NCI-H82 treated with DMSO at 0.1 percent for 48 hours (cell line): ENCODE results near the gene PNKP.
A peak's percentile ranks its signal among the peaks of the same experiment; 100 is the strongest.

Source experiments
- DNase-seq: peaks from one replicate; lab custom pipeline; 2025; ENCODE audit not compliant: unreplicated experiment; lab: John Stamatoyannopoulos, UW

Gene PNKP

DNA sequence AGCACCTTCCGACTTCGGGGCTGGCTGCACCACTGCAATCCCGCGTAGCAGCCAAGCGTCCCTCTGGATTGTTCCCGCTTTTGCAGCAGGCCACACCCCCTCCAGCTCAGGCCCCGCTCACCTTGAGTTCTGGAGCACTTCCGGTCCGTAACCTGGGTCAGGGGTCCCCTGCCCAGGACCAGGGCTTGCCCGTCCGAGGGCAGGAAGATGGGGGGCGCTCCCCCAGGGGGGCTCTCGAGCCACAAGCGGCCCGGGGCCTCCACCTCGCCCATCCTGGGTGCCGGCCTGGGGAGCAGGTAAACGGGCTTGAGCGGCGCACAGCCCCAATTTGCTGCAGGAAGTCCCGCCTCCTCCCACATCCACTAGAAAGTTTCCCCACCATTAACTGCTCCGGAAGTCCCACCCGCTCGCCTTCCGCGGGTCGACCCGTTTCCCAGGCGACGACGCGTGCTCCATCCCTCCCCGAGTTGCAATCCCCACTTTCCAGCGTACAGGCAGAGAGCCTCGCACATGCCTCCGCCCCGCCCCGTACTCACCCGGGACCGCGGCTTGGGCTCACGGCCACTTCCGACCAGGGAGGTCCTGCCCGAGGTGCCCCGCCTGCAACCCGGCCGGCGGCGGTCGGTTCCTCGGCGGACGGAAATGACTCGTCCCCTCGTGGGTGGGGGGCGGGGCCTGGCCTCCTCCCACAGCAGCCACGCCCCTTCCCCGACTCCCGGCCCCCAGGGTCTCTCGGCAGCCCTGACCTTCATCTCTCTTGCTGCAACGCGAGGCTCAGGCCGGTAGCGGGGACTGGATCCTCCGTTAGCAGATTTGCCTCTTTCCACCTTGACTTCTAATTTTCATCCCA, at the start of gene PNKP:
PNKP (minus strand) TSS at position 644 of the 850 bp plus-strand sequence; CDS start at position 272, 372 bp downstream.
- peak; percentile 84 for DNase-seq

GRCh38 chr19:49915271-49915670, 47.9 kb upstream of the PNKP start:
- no peak for DNase-seq

GRCh38 chr19:49913720-49914119, 46.3 kb upstream of the PNKP start:
- DNase-seq = no peak

- no peak for DNase-seq
These were observed 45.7 kb upstream of the PNKP start for GRCh38 chr19:49912965-49913685.

DNA sequence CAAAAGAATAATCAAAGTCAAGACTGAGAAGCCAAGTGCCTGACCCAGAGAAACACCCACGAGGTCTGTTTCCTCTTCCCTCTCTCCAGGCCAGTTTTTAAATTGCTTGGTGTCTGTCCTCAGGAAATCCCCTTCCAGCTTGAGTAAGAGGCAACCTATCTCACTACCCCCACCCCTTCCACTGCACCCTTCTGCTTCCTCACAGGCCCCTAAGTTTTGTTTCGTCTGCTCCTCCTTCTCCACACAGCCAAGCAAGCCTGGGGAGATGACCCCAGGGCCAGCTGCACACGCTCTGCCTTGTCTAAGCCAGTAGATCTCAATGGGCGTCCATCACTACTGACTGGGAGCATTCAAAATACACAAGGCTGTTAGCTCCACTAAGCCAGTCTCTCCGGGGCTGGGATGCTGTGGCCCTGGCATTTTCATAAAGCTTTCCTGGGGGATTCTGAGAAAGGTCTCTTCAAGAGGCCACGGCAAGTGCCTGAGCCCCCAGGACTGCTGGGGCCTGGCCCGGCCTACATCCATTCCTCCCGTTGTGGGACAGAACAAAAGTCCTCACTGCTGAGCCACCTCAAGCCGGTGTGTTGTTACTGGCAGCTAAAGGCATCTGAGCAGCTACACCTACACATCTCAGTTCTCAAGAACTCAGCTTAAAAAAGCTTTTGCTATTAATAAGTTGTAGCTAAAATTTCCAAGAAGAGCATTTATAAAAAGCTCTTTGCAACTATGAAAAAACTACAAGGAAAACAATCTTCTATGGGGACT, 44.2 kb upstream of the PNKP start:
- no peak for DNase-seq

- DNase-seq = no peak
These were observed 42.8 kb upstream of the PNKP start for GRCh38 chr19:49910179-49910578.

- no peak for DNase-seq
These were observed 41.4 kb upstream of the PNKP start for GRCh38 chr19:49908480-49909420.

DNA sequence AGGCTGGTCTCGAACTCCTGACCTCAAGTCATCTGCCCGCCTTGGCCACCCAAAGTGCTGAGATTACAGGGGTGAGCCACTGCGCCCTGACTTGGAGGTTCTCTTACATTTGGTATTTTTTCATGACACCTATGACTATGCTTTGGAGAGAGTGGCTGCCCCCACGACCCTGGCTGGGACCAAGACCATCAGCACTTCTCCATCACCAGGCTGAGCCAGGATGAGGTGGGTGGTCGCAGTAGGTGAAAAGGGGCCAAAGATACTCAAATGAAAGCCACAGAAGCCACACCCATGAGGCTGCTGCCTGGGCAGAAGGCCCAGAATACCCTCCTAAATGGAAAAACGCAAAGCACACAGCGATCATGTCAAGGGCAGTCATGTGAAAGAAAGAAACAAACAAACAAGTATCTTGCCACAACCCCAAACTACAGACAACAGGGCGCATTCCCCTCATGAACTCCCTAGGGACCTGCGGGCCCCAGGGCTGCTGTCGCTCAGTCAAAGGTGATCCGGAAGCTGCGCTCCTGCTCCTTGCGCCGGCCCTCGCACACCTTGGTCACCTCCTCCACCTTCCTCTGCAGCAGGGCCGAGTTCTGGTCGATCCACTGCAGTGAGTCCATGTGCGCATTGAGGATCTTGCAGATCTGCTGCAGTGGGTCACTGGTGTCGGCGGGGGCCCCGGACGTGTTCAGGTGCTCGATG, 40.5 kb upstream of the PNKP start:
- no peak for DNase-seq

DNA sequence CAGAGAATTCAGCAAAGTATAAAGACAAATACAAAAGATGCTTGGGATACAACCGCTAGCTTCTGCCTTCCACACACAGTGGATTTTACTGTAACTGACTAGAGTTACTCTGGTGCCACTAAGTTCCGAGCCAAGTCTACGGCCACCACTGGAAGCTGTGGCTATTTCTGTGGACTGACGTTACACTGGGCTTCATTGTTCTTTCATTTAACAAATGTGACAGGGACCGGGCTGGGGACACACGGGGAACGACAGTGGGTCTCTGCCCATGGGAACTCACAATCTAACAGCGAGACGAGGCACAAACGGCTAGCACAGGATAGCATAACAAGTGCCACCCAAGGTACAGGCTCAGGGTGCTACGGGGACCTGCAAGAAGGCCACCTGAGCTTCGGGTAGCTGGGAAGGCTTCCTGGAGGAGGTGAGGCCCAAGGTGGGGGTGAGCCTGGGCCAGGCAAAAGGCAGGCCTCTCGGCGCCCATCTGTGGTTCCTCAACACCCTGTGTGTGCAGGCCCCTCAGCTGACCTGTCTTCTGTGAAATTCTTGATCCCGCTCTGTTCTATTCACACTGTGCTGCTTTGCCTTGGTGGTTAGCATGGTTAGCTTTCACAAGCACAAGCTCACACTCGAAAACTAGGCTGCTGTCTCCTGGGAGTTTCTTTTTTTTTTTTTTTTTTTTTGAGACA, 39.6 kb upstream of the PNKP start:
- DNase-seq = no peak

DNA sequence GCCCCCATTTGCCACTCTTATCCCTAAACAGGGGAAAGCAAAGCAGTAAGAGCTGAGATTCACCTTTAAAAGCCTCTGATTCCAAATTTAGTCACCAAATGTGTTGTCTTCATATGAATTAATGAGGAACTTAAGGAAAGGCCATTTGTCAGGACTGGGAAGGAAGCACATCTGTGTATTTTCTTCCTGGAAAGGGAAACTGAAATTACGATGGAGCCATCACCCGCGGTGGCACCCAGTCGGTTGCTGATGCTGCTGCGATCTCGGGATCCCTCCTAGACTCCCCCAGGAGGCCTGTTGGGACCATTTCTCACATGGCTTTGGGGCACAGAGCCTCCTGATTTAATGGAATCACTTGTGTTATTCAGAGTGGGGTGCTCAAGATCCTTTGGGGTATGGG, 36.8 kb upstream of the PNKP start:
- DNase-seq = no peak

- DNase-seq = no peak
These were observed 29.7 kb upstream of the PNKP start, which contains the start of gene IL4I1 for GRCh38 chr19:49896863-49897621. TSS of gene IL4I1 (minus strand) at chr19:49896887. CDS start at chr19:49896160, 727 bp downstream.

- no peak for DNase-seq
These were observed 28.4 kb upstream of the PNKP start for GRCh38 chr19:49895566-49896297.

DNA sequence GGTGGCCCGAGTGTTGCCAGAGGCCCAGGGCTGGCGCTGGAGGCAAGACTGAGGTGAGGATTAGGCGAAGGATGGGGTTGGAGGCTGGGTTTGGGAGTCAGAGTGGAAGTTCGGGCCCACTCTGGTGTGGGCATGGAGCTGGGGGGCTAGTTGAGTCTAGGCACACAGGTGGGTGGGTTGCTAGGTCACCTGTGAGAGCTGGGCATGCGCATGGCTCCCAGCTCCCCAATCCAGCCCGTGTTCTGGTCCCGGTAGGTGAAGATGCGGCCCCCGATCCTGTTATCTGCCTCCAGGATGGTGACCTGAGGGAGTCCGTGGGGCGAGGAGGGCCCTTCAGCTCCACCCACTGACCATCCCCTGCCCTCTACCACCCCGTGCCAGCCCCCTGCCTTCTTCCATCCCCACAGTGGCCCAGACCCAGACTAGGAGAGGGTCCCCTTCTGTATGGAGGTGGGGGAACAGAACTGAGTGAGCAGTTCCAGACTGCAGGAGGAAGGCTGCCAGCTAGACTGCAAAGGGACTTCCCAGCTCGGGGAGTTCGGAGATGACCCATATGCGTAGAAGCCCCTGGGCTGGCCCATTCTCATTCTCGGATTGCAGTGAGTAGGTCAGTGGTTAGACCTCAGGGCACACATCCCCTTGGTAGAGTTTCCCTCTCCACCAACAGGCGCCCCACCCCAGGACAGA, 27.6 kb upstream of the PNKP start:
- no peak for DNase-seq

GRCh38 chr19:49894011-49894664, 26.8 kb upstream of the PNKP start:
- DNase-seq = no peak

DNA sequence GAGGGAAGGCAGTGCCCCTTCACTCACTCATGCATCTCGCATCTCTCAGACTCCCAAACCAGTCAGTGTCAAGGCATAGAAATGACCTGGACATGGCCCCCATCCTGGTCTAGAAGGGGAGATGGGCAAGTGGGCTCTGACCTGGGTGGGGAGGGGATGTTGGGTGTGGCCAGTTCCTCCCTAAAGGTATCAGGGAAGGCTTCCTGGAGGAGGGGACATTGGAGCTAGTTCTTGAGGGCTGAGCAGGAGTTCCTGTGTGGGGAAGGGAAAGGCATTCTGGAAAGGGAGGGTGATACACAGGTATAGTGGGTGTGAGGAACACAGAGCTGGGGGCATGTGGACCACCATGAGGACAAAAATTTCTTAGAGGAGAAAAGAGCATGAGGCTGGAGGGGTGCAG, 25.3 kb upstream of the PNKP start:
- no peak for DNase-seq

GRCh38 chr19:49891393-49891792, 24.0 kb upstream of the PNKP start:
- no peak for DNase-seq
